ENCODE results near the gene RASSF6. TPM values are rescaled to one million over a fixed set of nuclear protein-coding genes. Genes with fewer than 3 reads are reported as not detected.
A peak's percentile ranks its signal among the peaks of the same experiment; 100 is the strongest.
"Not testable (repeated sequence)": the region's sequence is repeated elsewhere in the genome, so short reads cannot be mapped to it uniquely, and the experiment has no call there.

Gene RASSF6
- under 0.01 and 0.23 TPM in 2 replicates for total RNA-seq

GRCh38 chr4:73620115-73620792 is at the start of gene RASSF6:
Gene RASSF6 (minus strand): TSS chr4:73620436. CDS start chr4:73611795, 8,641 bp downstream.
- no peak for DNase-seq

GRCh38 chr4:73669410-73670183 is 49.4 kb upstream of the RASSF6 start:
- DNase-seq, result no peak

- DNase-seq, result no peak
Measured at GRCh38 chr4:73668782-73669201, 48.6 kb upstream of the RASSF6 start.

- not testable (repeated sequence) for DNase-seq
Measured at GRCh38 chr4:73665924-73666323, 45.7 kb upstream of the RASSF6 start.

- no peak for DNase-seq
Measured at GRCh38 chr4:73664470-73664869, 44.2 kb upstream of the RASSF6 start.

- DNase-seq, result no peak
Measured at GRCh38 chr4:73663576-73663975, 43.3 kb upstream of the RASSF6 start.

GRCh38 chr4:73662709-73663546 is 42.7 kb upstream of the RASSF6 start:
- peak; percentile 85 for DNase-seq

- peak; percentile 98 for DNase-seq
Measured at GRCh38 chr4:73661646-73662119, 41.4 kb upstream of the RASSF6 start.

- no peak for DNase-seq
Measured at GRCh38 chr4:73660808-73661207, 40.6 kb upstream of the RASSF6 start.

- peak; percentile 85 for DNase-seq
Measured at GRCh38 chr4:73653695-73654106, 33.5 kb upstream of the RASSF6 start.

- no peak for DNase-seq
Measured at GRCh38 chr4:73650250-73650649, 30.0 kb upstream of the RASSF6 start.

- DNase-seq, result no peak
Measured at GRCh38 chr4:73648478-73648877, 28.2 kb upstream of the RASSF6 start.

- no peak for DNase-seq
Measured at GRCh38 chr4:73646117-73646516, 25.9 kb upstream of the RASSF6 start.

GRCh38 chr4:73631565-73632226 is 11.5 kb upstream of the RASSF6 start:
- no peak for DNase-seq

- DNase-seq, result not testable (repeated sequence)
Measured at GRCh38 chr4:73628834-73629233, 8.6 kb upstream of the RASSF6 start.

- no peak for DNase-seq
Measured at GRCh38 chr4:73621357-73621756, 1.1 kb upstream of the RASSF6 start.

- DNase-seq, result no peak
Measured at GRCh38 chr4:73619346-73619745, 890 bp downstream of the RASSF6 start.

GRCh38 chr4:73617256-73617655 is 3.0 kb downstream of the RASSF6 start:
- DNase-seq, result no peak

GRCh38 chr4:73615613-73616012 is 4.6 kb downstream of the RASSF6 start:
- DNase-seq, result no peak

- no peak for DNase-seq
Measured at GRCh38 chr4:73614311-73614867, 5.8 kb downstream of the RASSF6 start.

GRCh38 chr4:73613130-73613529 is 7.1 kb downstream of the RASSF6 start:
- no peak for DNase-seq

GRCh38 chr4:73612032-73612431 is 8.2 kb downstream of the RASSF6 start:
- no peak for DNase-seq
